Neural cell (in vitro differentiated cells): ENCODE data around the gene COL4A1. TPM values are rescaled to one million over a fixed set of nuclear protein-coding genes. Genes with fewer than 3 reads are reported as not detected.

Experiments
- H2AFZ ChIP-seq: fragments of 200-600, 300-800 bp; sonication (generic), shearing (Covaris generic); 2 replicates; pipeline ENCODE4 v1.6.0; 2014; ENCODE audit warnings: low read depth, mild to moderate bottlenecking, antibody characterized with exemption, low read length, moderate library complexity
- H3F3A ChIP-seq: fragments of 200-600 bp; shearing (Covaris generic); 2 replicates; pipeline ENCODE4 v1.6.1; 2016; ENCODE audit warnings: mild to moderate bottlenecking, moderate library complexity, mixed read lengths, antibody characterized with exemption, low read length; ENCODE audit not compliant: insufficient read depth, poor library complexity, severe bottlenecking
- H3K27ac ChIP-seq: fragments of 200-600, 300-800 bp; sonication (generic), shearing (Covaris generic); 2 replicates; pipeline ENCODE4 v1.5.1; 2014; ENCODE audit warnings: mild to moderate bottlenecking, low read length, moderate library complexity
- H3K27me3 ChIP-seq: fragments of 300-800, 200-600 bp; sonication (generic), shearing (Covaris generic); 2 replicates; pipeline ENCODE4 v1.6.0; 2014; ENCODE audit warnings: mild to moderate bottlenecking, low read depth, low read length, moderate library complexity; ENCODE audit not compliant: insufficient read depth
- H3K36me3 ChIP-seq: fragments of 300-800, 200-600 bp; sonication (generic), shearing (Covaris generic); 2 replicates; pipeline ENCODE4 v1.5.1; 2014; ENCODE audit warnings: mild to moderate bottlenecking, antibody characterized with exemption, low read length, moderate library complexity; ENCODE audit not compliant: insufficient read depth
- H3K4me2 ChIP-seq: fragments of 300-800, 200-600 bp; sonication (generic), shearing (Covaris generic); 2 replicates; pipeline ENCODE4 v1.6.0; 2014; ENCODE audit warnings: mild to moderate bottlenecking, low read length
- H3K4me3 ChIP-seq: fragments of 300-800, 200-600 bp; sonication (generic), shearing (Covaris generic); 2 replicates; pipeline ENCODE4 v1.5.1; 2014; ENCODE audit warnings: mild to moderate bottlenecking, low read length, moderate library complexity
- H3K79me2 ChIP-seq: fragments of 200-600 bp; shearing (Covaris generic); replicated peaks from 2 replicates; pipeline ENCODE4 v1.6.0; 2014; ENCODE audit warnings: mild to moderate bottlenecking, low read length, moderate library complexity; ENCODE audit not compliant: insufficient read depth
- H3K9ac ChIP-seq: fragments of 300-800, 200-600 bp; sonication (generic), shearing (Covaris generic); 2 replicates; pipeline ENCODE4 v1.6.1; 2016; ENCODE audit warnings: mild to moderate bottlenecking, low read length, mixed read lengths
- H3K9me2 ChIP-seq: fragments of 200-600 bp; shearing (Covaris generic); 2 replicates; pipeline ENCODE4 v1.6.1; 2016; ENCODE audit warnings: mild to moderate bottlenecking, low read length, mixed read lengths; ENCODE audit not compliant: insufficient read depth
- H3K9me3 ChIP-seq: fragments of 200-600, 300-800 bp; sonication (generic), shearing (Covaris generic); 2 replicates; pipeline ENCODE4 v1.6.1; 2016; ENCODE audit warnings: mild to moderate bottlenecking, mixed run types, low read length, moderate library complexity, mixed read lengths
- H4K20me1 ChIP-seq: fragments of 200-600 bp; shearing (Covaris generic); 2 replicates; pipeline ENCODE4 v1.6.1; 2016; ENCODE audit warnings: mild to moderate bottlenecking, mixed run types; ENCODE audit not compliant: insufficient read depth
- CTCF ChIP-seq: fragments of 450-650 bp; IDR thresholded peaks from 2 replicates; pipeline ENCODE4 v1.5.1; 2014; ENCODE audit warnings: antibody characterized with exemption, mild to moderate bottlenecking, moderate library complexity; ENCODE audit not compliant: poor library complexity, severe bottlenecking
- EP300 ChIP-seq: fragments of 450-650 bp; conservative IDR thresholded peaks from 2 replicates; pipeline ENCODE4 v1.6.1; 2014; ENCODE audit warnings: antibody characterized with exemption, mild to moderate bottlenecking, moderate library complexity; ENCODE audit not compliant: poor library complexity, severe bottlenecking
- EZH2 ChIP-seq: fragments of 200-600, 300-800 bp; shearing (Covaris generic), sonication (generic); IDR thresholded peaks from 2 replicates; pipeline ENCODE4 v1.6.1; 2014; ENCODE audit warnings: antibody characterized with exemption, low read length, borderline replicate concordance, mild to moderate bottlenecking; ENCODE audit not compliant: insufficient read depth, poor library complexity, severe bottlenecking
- MXI1 ChIP-seq: fragments of 450-650 bp; conservative IDR thresholded peaks from 2 replicates; pipeline ENCODE4 v1.6.1; 2014; ENCODE audit warnings: antibody characterized with exemption, mild to moderate bottlenecking; ENCODE audit not compliant: poor library complexity, severe bottlenecking
- POLR2AphosphoS5 ChIP-seq: IDR thresholded peaks from 2 replicates; pipeline ENCODE4 v1.6.1; 2012
- RAD21 ChIP-seq: fragments of 450-650 bp; conservative IDR thresholded peaks from 2 replicates; pipeline ENCODE4 v1.6.1; 2014; ENCODE audit warnings: antibody characterized with exemption, mild to moderate bottlenecking, moderate library complexity
- REST ChIP-seq: IDR thresholded peaks from 2 replicates; pipeline ENCODE4 v1.6.1; 2012; ENCODE audit warnings: borderline replicate concordance
- SMC3 ChIP-seq: fragments of 450-650 bp; conservative IDR thresholded peaks from 2 replicates; pipeline ENCODE4 v1.6.1; 2014; ENCODE audit warnings: antibody characterized with exemption, mild to moderate bottlenecking, moderate library complexity; ENCODE audit not compliant: poor library complexity
- TAF1 ChIP-seq: IDR thresholded peaks from 2 replicates; pipeline ENCODE4 v1.6.1; 2012; ENCODE audit warnings: low read depth
- polyA plus RNA-seq: library from polyadenylated mRNA; depleted of rRNA; stranded (reverse); fragments of >200 nt; gene quantifications from 2 replicates; pipeline ENCODE4 v1.2.3, GENCODE V29; 2014

The COL4A1 gene
- polyA plus RNA-seq, 1 donor from 2014 or later, result 13.1 TPM

- H3K4me2 ChIP-seq, result no peak overlapping the region
- H3K36me3 ChIP-seq, result no peaks in the 10 kb centered on the region
- H3K4me3 ChIP-seq, result no peak overlapping the region
- no peaks in the 10 kb centered on the region for H3K9me3 ChIP-seq
- H3K27ac ChIP-seq, result no peak overlapping the region
- TF ChIP-seq TAF1 (no peak), RAD21 (no peak), SMC3 (no peak), REST (no peak), CTCF (no peak), EP300 (no peak), MXI1 (no peak), EZH2 (no peak), POLR2AphosphoS5 (no peak)
- no peak overlapping the region for H3K9ac ChIP-seq
- H3K9me2 ChIP-seq, result no peaks in the 10 kb centered on the region
- no peaks in the 10 kb centered on the region for H3K79me2 ChIP-seq
- H4K20me1 ChIP-seq, result no peaks in the 10 kb centered on the region
- no peaks in the 10 kb centered on the region for H3K27me3 ChIP-seq
- H3F3A ChIP-seq, result no peaks in the 10 kb centered on the region
- no peak overlapping the region for H2AFZ ChIP-seq
Measured at GRCh38 chr13:110158226-110158625, 148.7 kb downstream of the COL4A1 start.

GRCh38 chr13:110157718-110158117, 149.2 kb downstream of the COL4A1 start:
- Histone ChIP-seq H3K36me3 (no peaks in the 10 kb centered on the region), H3K9ac (no peak overlapping the region), H3K9me2 (no peaks in the 10 kb centered on the region), H3K4me3 (no peak overlapping the region), H3K4me2 (no peak overlapping the region), H4K20me1 (no peaks in the 10 kb centered on the region), H3K9me3 (no peaks in the 10 kb centered on the region), H2AFZ (no peak overlapping the region), H3K79me2 (no peaks in the 10 kb centered on the region), H3K27ac (no peak overlapping the region), H3K27me3 (no peaks in the 10 kb centered on the region), H3F3A (no peaks in the 10 kb centered on the region)
- TF ChIP-seq POLR2AphosphoS5 (no peak), CTCF (no peak), EZH2 (no peak), TAF1 (no peak), RAD21 (no peak), EP300 (no peak)
